HK-2 (cell line): ENCODE data around the gene EFCAB3.
"Not testable (repeated sequence)": the region's sequence is repeated elsewhere in the genome, so short reads cannot be mapped to it uniquely, and the experiment has no call there.

ENCODE experiments used
- DNase-seq: peaks from one replicate; pipeline ENCODE4 v3.0.0-alpha.2; 2018; ENCODE audit not compliant: unreplicated experiment

Gene EFCAB3

GRCh38 chr17:62464422-62464821, 84.1 kb downstream of the EFCAB3 start:
- not testable (repeated sequence) for DNase-seq

GRCh38 chr17:62465271-62465670, 84.9 kb downstream of the EFCAB3 start:
- not testable (repeated sequence) for DNase-seq
